Chondrocyte (in vitro differentiated cells): Measurements from ENCODE around the gene BCAT1. TPM values are rescaled to one million over a fixed set of nuclear protein-coding genes. Genes with fewer than 3 reads are reported as not detected.

Source experiments
- DNase-seq: peaks from one replicate; pipeline ENCODE4 v3.0.0; 2021; ENCODE audit warnings: mixed read lengths, low spot score
- H3K27ac Mint-ChIP-seq: one replicate; pipeline ENCODE4 v1.8.0; 2021; ENCODE audit warnings: mild to moderate bottlenecking, moderate library complexity, mixed read lengths; ENCODE audit not compliant: unreplicated experiment
- H3K27me3 Mint-ChIP-seq: 2 replicates; pipeline ENCODE4 v1.8.0; 2021; ENCODE audit warnings: low read depth, mixed read lengths
- H3K36me3 Mint-ChIP-seq: 2 replicates; pipeline ENCODE4 v1.8.0; 2021; ENCODE audit warnings: low read depth, mixed read lengths
- H3K4me1 Mint-ChIP-seq: 2 replicates; pipeline ENCODE4 v1.8.0; 2021; ENCODE audit warnings: low read depth, mild to moderate bottlenecking, mixed read lengths
- H3K4me3 Mint-ChIP-seq: one replicate; pipeline ENCODE4 v1.8.0; 2021; ENCODE audit warnings: mild to moderate bottlenecking, moderate library complexity, mixed read lengths; ENCODE audit not compliant: unreplicated experiment
- H3K9me3 Mint-ChIP-seq: 2 replicates; pipeline ENCODE4 v1.8.0; 2021; ENCODE audit warnings: low read depth, mixed read lengths
- CTCF ChIP-seq: fragments of 200-600 bp; sonication (generic); IDR thresholded peaks from 2 replicates; pipeline ENCODE4 v1.5.0; 2021; ENCODE audit warnings: antibody characterized with exemption, mild to moderate bottlenecking, moderate library complexity
- total RNA-seq: library from RNA; stranded (reverse); gene quantifications from 3 replicates; pipeline ENCODE4 v1.2.1, GENCODE V29; 2021

BCAT1 gene
- total RNA-seq, 1 donor from 2014 or later = 240 TPM

GRCh38 chr12:24993793-24994192 is 44.9 kb upstream of the BCAT1 start:
- Mint-ChIP-seq H3K27ac (no peak overlapping the region), H3K36me3 (no peaks in the 10 kb centered on the region), H3K4me1 (peaks cover 28% of the 10 kb centered on the region), H3K4me3 (no peak overlapping the region), H3K9me3 (no peaks in the 10 kb centered on the region), H3K27me3 (peaks cover 10% of the 10 kb centered on the region)
- DNase-seq = no peak
- no peak for TF ChIP-seq CTCF

DNA sequence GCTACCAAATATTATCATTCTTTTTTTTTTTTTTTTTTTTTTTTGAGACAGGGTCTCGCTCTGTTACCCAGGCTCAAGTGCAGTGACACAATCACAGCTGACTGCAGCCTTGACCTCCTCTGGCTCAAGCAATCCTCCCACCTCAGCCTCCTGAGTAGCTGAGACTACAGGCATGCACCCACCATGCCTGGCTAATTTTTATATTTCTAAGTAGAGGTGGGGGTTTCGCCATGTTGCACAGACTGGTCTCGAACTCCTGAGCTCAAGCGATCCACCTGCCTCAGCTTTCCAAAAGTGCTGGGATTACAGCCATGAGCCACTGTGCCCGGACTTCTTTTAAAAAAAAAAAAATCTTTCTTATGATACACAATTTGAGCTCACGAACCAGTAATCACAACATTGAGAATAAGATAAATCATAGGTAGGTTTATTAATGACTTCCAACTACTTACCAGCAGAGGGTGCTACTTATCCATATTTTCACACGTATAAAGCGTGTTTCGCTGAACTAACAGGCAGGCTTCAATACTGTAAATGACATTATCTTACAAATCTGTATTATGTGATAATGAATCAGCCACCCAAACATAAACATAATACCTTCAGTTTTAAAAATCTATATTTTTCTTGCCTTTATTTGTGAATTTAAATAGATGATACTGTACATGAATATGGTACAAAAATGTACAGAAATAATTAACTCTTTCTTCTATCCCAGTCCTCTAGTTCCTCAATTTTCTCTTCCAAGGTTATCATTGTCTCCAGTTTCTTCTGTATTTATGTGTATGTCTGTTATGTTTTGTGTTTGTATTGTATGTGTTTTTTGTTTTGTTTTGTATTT is 42.5 kb upstream of the BCAT1 start:
- Mint-ChIP-seq H3K27me3 (peaks cover 20% of the 10 kb centered on the region), H3K4me1 (peaks cover 5% of the 10 kb centered on the region), H3K36me3 (no peaks in the 10 kb centered on the region), H3K9me3 (no peaks in the 10 kb centered on the region), H3K4me3 (no peak overlapping the region), H3K27ac (no peak overlapping the region)
- DNase-seq = no peak
- peak; percentile 94 for TF ChIP-seq CTCF

DNA sequence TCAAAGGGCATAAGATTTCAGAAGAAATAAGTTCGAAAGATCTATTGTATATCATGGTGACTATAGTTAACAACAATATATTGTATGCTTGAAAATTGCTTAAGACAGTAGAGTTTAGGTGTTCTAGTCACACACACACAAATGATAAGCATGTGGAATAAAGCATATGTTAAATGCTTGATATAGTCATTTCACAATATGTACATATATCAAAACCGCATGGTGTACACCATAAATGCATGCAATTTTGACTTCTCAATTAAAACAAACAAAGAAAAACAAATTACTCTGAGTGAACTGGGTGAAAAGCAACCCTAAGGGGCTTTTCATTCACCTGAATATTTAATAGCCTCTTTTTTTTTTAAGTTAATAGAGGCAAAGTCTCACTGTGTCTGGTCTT is 40.3 kb upstream of the BCAT1 start:
- no peak for TF ChIP-seq CTCF
- Mint-ChIP-seq H3K36me3 (no peaks in the 10 kb centered on the region), H3K27ac (no peak overlapping the region), H3K4me3 (no peak overlapping the region), H3K4me1 (no peaks in the 10 kb centered on the region), H3K9me3 (peaks cover 1% of the 10 kb centered on the region), H3K27me3 (peaks cover 20% of the 10 kb centered on the region)
- no peak for DNase-seq

DNA sequence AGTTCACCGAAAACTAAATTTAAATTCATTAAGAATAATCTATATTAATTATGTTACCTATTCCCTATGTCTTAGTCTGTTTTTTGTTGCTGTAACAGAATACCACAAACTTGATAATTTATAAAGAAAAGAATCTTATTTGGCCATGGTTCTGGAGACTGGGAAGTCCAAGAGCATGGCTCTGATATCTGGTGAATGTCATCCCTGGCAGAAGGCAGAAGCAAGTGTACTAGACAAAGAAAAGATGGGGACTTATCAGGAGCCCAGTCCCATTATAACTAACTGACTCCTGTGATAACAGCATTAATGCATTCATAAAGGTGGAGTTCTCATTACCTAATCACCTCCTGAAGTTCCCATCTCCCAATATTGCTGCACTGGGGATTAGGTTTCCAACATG is 33.3 kb upstream of the BCAT1 start:
- DNase-seq = no peak
- Mint-ChIP-seq H3K4me3 (no peak overlapping the region), H3K36me3 (peaks cover 1% of the 10 kb centered on the region), H3K27me3 (no peaks in the 10 kb centered on the region), H3K27ac (peak overlapping the region; percentile 2), H3K9me3 (peaks cover 11% of the 10 kb centered on the region), H3K4me1 (peaks cover 28% of the 10 kb centered on the region)
- TF ChIP-seq CTCF = no peak

- H3K36me3 Mint-ChIP-seq = peaks cover 1% of the 10 kb centered on the region
- H3K27me3 Mint-ChIP-seq = no peaks in the 10 kb centered on the region
- peak overlapping the region; percentile 92 for H3K27ac Mint-ChIP-seq
- no peak for TF ChIP-seq CTCF
- no peak overlapping the region for H3K4me3 Mint-ChIP-seq
- no peak for DNase-seq
- peaks cover 11% of the 10 kb centered on the region for H3K9me3 Mint-ChIP-seq
- peaks cover 28% of the 10 kb centered on the region for H3K4me1 Mint-ChIP-seq
Measured at GRCh38 chr12:24979976-24980730, 31.3 kb upstream of the BCAT1 start.
